IMR-90 (cell line): Measurements from ENCODE around the gene THY1. TPM values are rescaled to one million over a fixed set of nuclear protein-coding genes. Genes with fewer than 3 reads are reported as not detected.
A peak's percentile ranks its signal among the peaks of the same experiment; 100 is the strongest.

Experiments used
- ATAC-seq: fragments of 200-7000 bp; cut with Tn5 transposase; 2 replicates; pipeline ENCODE4 v1.9.1; 2020; ENCODE audit warnings: low read depth, mild to moderate bottlenecking, moderate library complexity
- BruUV-seq: library from RNA; stranded (reverse); fragments of 400-500 nt; replicated peaks from 2 replicates; lab custom pipeline; 2021; lab: Mats Ljungman, UMichigan
- CTCF ChIA-PET: fragments of 300-600 bp; formaldehyde crosslinking; extraction: SDS; loops from one replicate; lab custom pipeline; 2021; ENCODE audit warnings: antibody characterized with exemption; lab: Yijun Ruan, JAX
- POLR2A ChIA-PET: fragments of 300-600 bp; sonication (Branson Sonifier 250); formaldehyde crosslinking; loops from one replicate; lab custom pipeline; 2022; ENCODE audit warnings: antibody characterized with exemption; ENCODE audit not compliant: unreplicated experiment; lab: Charles Lee
- DNase-seq: peaks from one replicate; pipeline ENCODE4 v3.0.0; 2013
- H2AFZ ChIP-seq: replicated peaks from 2 replicates; pipeline ENCODE3; 2013; ENCODE audit warnings: low read length, mild to moderate bottlenecking; ENCODE audit not compliant: poor library complexity
- H2AK5ac ChIP-seq: 2 replicates; pipeline ENCODE4 v1.6.1; 2013; ENCODE audit warnings: low read depth, low read length, inconsistent platforms
- H2AK9ac ChIP-seq: replicated peaks from 2 replicates; pipeline ENCODE3; 2013; ENCODE audit warnings: mild to moderate bottlenecking, low read depth, low read length, moderate library complexity; ENCODE audit not compliant: poor library complexity
- H2BK120ac ChIP-seq: 2 replicates; pipeline ENCODE4 v1.6.1; 2013; ENCODE audit warnings: low read depth, low read length, inconsistent platforms
- H2BK15ac ChIP-seq: 3 replicates; pipeline ENCODE4 v1.6.1; 2013; ENCODE audit warnings: low read depth, low read length, inconsistent platforms
- H2BK20ac ChIP-seq: 2 replicates; pipeline ENCODE4 v1.6.1; 2013; ENCODE audit warnings: low read depth, mild to moderate bottlenecking, inconsistent platforms, low read length, moderate library complexity
- H2BK5ac ChIP-seq: 2 replicates; pipeline ENCODE4 v1.6.1; 2013; ENCODE audit warnings: mild to moderate bottlenecking, low read depth, low read length, inconsistent platforms; ENCODE audit not compliant: poor library complexity, severe bottlenecking
- H3K14ac ChIP-seq: replicated peaks from 2 replicates; pipeline ENCODE4 v1.6.1; 2013; ENCODE audit warnings: low read depth, low read length, inconsistent platforms
- H3K18ac ChIP-seq: 2 replicates; pipeline ENCODE4 v1.6.1; 2013; ENCODE audit warnings: low read depth, low read length, control low read depth
- H3K23ac ChIP-seq: 2 replicates; pipeline ENCODE4 v1.6.1; 2013; ENCODE audit warnings: low read depth, low read length, inconsistent platforms
- H3K27ac ChIP-seq: 2 replicates; pipeline ENCODE4 v1.5.1; 2013; ENCODE audit warnings: mild to moderate bottlenecking, control low read depth, low read length; ENCODE audit not compliant: insufficient read depth
- H3K27me3 ChIP-seq: 2 replicates; pipeline ENCODE4 v1.6.1; 2013; ENCODE audit warnings: low read length; ENCODE audit not compliant: control insufficient read depth, insufficient read depth
- H3K36me3 ChIP-seq: 2 replicates; pipeline ENCODE4 v1.6.1; 2013; ENCODE audit warnings: low read length, mixed read lengths; ENCODE audit not compliant: control insufficient read depth, insufficient read depth
- H3K4ac ChIP-seq: 2 replicates; pipeline ENCODE4 v1.6.1; 2013; ENCODE audit warnings: low read depth, low read length, inconsistent platforms
- H3K4me1 ChIP-seq: 2 replicates; pipeline ENCODE4 v1.6.1; 2013; ENCODE audit warnings: low read length, mixed read lengths; ENCODE audit not compliant: control insufficient read depth, insufficient read depth
- H3K4me2 ChIP-seq: 2 replicates; pipeline ENCODE4 v1.6.1; 2013; ENCODE audit warnings: low read depth, mild to moderate bottlenecking, control low read depth, low read length, moderate library complexity
- H3K4me3 ChIP-seq: 2 replicates; pipeline ENCODE4 v1.5.1; 2013; ENCODE audit warnings: low read depth, mild to moderate bottlenecking, control low read depth, low read length, moderate library complexity; ENCODE audit not compliant: insufficient read depth
- H3K56ac ChIP-seq: 2 replicates; pipeline ENCODE4 v1.6.1; 2013; ENCODE audit warnings: low read length, inconsistent platforms; ENCODE audit not compliant: insufficient read depth; ENCODE audit errors: extremely low read depth
- H3K79me1 ChIP-seq, 2 experiments: 2 replicates each; pipeline ENCODE4 v1.6.1; 2013; ENCODE audit warnings: low read length in 2 of 2, inconsistent platforms in 1 of 2, low read depth in 1 of 2
- H3K9ac ChIP-seq: 2 replicates; pipeline ENCODE4 v1.6.1; 2013; ENCODE audit warnings: low read depth, low read length, control low read depth
- H3K9me1 ChIP-seq: 2 replicates; pipeline ENCODE4 v1.6.1; 2013; ENCODE audit warnings: low read length, inconsistent platforms; ENCODE audit not compliant: insufficient read depth
- H3K9me3 ChIP-seq: 2 replicates; pipeline ENCODE4 v1.6.1; 2013; ENCODE audit warnings: low read length; ENCODE audit not compliant: control insufficient read depth, insufficient read depth
- H4K20me1 ChIP-seq: 2 replicates; pipeline ENCODE4 v1.6.1; 2013; ENCODE audit warnings: low read length, inconsistent platforms; ENCODE audit not compliant: insufficient read depth
- H4K5ac ChIP-seq: 2 replicates; pipeline ENCODE4 v1.6.1; 2013; ENCODE audit warnings: mild to moderate bottlenecking, low read depth, low read length, control low read depth
- H4K8ac ChIP-seq, 2 experiments: 2 replicates each; pipeline ENCODE4 v1.6.1; 2013; ENCODE audit warnings: low read depth in 2 of 2, low read length in 2 of 2, control low read depth in 1 of 2, inconsistent platforms in 1 of 2
- H4K91ac ChIP-seq: 2 replicates; pipeline ENCODE4 v1.6.1; 2013; ENCODE audit warnings: low read depth, low read length, inconsistent platforms; ENCODE audit not compliant: insufficient read depth
- RFX5 ChIP-seq: IDR thresholded peaks from 2 replicates; pipeline ENCODE4 v1.8.0; 2012; ENCODE audit warnings: low read depth, mild to moderate bottlenecking, low read length, moderate library complexity
- WGBS, 2 experiments: methylation state at CpG; one replicate each; pipeline versions ENCODE4 v1.1.5 to v1.1.7; 2013; ENCODE audit warnings: missing lambda C conversion rate in 2 of 2; ENCODE audit not compliant: insufficient read length in 1 of 2; ENCODE audit errors: extremely low coverage in 2 of 2; 5-methylcytosine and 5-hydroxymethylcytosine counted together
- dilution Hi-C: fragments of 300-500 bp; cut with HindIII; formaldehyde crosslinking; loops from one replicate; pipeline ENCODE4 v1.14.3; 2018; ENCODE audit warnings: low sequenced_read_pairs; ENCODE audit not compliant: unreplicated experiment
- in situ Hi-C: fragments of 300-500 bp; cut with MboI; formaldehyde crosslinking; loops from 3 replicates; pipeline ENCODE4 v1.14.3; 2019; ENCODE audit warnings: low sequenced_read_pairs, inconsistent platforms, mixed read lengths
- intact Hi-C: fragments of 100-400 bp; cut with micrococcal nuclease; formaldehyde crosslinking; loops from 2 replicates; pipeline ENCODE4 v1.10.0; 2022
- polyA plus RNA-seq, 3 experiments: library from polyadenylated mRNA; depleted of rRNA; stranded (reverse); fragments of >200 nt; gene quantifications; 2 replicates each; pipeline ENCODE4 v1.2.3, GENCODE V29; 2012; ENCODE audit warnings: low replicate concordance in 1 of 3
- total RNA-seq: library from RNA; depleted of rRNA; stranded (reverse); fragments of >200 nt; gene quantifications from 2 replicates; pipeline ENCODE4 v1.2.3, GENCODE V29; 2012
- TF ChIP-seq, protein P1 (sequence below): conservative IDR thresholded peaks from 2 replicates; pipeline ENCODE4 v1.5.1; 2012; ENCODE audit warnings: mild to moderate bottlenecking, low read depth, low read length, improper control_type of control experiment

Gene THY1
- total and polyA plus RNA-seq, 2 of the 4 experiments (the other 2 are of a cell fraction) = 703 to 2,603 TPM

GRCh38 chr11:119371778-119372182 is 51.2 kb downstream of the THY1 start:
- H4K91ac ChIP-seq = no peak overlapping the region
- no peak overlapping the region for H3K14ac ChIP-seq
- no peak overlapping the region for H3K56ac ChIP-seq
- no peak overlapping the region for H3K9ac ChIP-seq
- no CpG with 5 or more reads among the region's 8 CpGs for WGBS, 2 experiments
- H3K27ac ChIP-seq = no peak overlapping the region
- ATAC-seq (no peak), DNase-seq (no peak)
- no peak overlapping the region for H3K4me2 ChIP-seq
- no peak overlapping the region for H2AFZ ChIP-seq
- no peaks in the 10 kb centered on the region for H3K79me1 ChIP-seq
- intact Hi-C loops (no loop called here), in situ Hi-C loops (loop anchor here (25.0 kb wide), 1 partner anchor 741 kb away; no protein-coding TSS in a partner anchor), dilution Hi-C loops (no loop called here)
- CTCF ChIA-PET = interaction anchor here (1.6 to 5.3 kb wide), 2 partner anchors 15 to 33 kb away, joined by 3 to 30 read pairs; no protein-coding TSS in a partner anchor
- H2BK120ac ChIP-seq = no peak overlapping the region
- no peak overlapping the region for H3K4ac ChIP-seq
- H2BK5ac ChIP-seq = no peak overlapping the region
- no peak overlapping the region for H2BK15ac ChIP-seq
- H3K4me3 ChIP-seq = no peak overlapping the region
- H2AK5ac ChIP-seq = no peak overlapping the region
- POLR2A ChIA-PET = no interaction called here
- H2BK20ac ChIP-seq = no peak overlapping the region
- BruUV-seq = no TSS peak
- no peaks in the 10 kb centered on the region for H3K36me3 ChIP-seq
- no peak overlapping the region for H4K5ac ChIP-seq
- H3K9me1 ChIP-seq = peaks cover 6% of the 10 kb centered on the region
- no peak overlapping the region for H3K23ac ChIP-seq
- H3K9me3 ChIP-seq = no peaks in the 10 kb centered on the region
- H4K20me1 ChIP-seq = no peaks in the 10 kb centered on the region
- no peak overlapping the region for H2AK9ac ChIP-seq
- H3K27me3 ChIP-seq = no peaks in the 10 kb centered on the region
- H3K4me1 ChIP-seq = peaks cover 30% of the 10 kb centered on the region
- H4K8ac ChIP-seq = no peak overlapping the region
- TF ChIP-seq RFX5 = no peak
- TF ChIP-seq, protein P1, sequence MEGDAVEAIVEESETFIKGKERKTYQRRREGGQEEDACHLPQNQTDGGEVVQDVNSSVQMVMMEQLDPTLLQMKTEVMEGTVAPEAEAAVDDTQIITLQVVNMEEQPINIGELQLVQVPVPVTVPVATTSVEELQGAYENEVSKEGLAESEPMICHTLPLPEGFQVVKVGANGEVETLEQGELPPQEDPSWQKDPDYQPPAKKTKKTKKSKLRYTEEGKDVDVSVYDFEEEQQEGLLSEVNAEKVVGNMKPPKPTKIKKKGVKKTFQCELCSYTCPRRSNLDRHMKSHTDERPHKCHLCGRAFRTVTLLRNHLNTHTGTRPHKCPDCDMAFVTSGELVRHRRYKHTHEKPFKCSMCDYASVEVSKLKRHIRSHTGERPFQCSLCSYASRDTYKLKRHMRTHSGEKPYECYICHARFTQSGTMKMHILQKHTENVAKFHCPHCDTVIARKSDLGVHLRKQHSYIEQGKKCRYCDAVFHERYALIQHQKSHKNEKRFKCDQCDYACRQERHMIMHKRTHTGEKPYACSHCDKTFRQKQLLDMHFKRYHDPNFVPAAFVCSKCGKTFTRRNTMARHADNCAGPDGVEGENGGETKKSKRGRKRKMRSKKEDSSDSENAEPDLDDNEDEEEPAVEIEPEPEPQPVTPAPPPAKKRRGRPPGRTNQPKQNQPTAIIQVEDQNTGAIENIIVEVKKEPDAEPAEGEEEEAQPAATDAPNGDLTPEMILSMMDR = peak; percentile 14; the same call in 1 of the 2 replicates
- no peak overlapping the region for H3K18ac ChIP-seq
